Activated CD4-positive, alpha-beta T cell treated with anti-CD3 and anti-CD28 coated beads, Interleukin-2, amount 50 U/mL, for 1 hour (primary cell): ENCODE data around the gene RALGAPA1.
"Not testable (repeated sequence)": the region's sequence is repeated elsewhere in the genome, so short reads cannot be mapped to it uniquely, and the experiment has no call there.

ENCODE experiments used
- DNase-seq: peaks from one replicate; pipeline ENCODE4 v3.0.0-alpha.2; 2020

The RALGAPA1 gene

GRCh38 chr14:35821564-35822411 is 12.7 kb upstream of the RALGAPA1 start:
- no peak for DNase-seq

DNA sequence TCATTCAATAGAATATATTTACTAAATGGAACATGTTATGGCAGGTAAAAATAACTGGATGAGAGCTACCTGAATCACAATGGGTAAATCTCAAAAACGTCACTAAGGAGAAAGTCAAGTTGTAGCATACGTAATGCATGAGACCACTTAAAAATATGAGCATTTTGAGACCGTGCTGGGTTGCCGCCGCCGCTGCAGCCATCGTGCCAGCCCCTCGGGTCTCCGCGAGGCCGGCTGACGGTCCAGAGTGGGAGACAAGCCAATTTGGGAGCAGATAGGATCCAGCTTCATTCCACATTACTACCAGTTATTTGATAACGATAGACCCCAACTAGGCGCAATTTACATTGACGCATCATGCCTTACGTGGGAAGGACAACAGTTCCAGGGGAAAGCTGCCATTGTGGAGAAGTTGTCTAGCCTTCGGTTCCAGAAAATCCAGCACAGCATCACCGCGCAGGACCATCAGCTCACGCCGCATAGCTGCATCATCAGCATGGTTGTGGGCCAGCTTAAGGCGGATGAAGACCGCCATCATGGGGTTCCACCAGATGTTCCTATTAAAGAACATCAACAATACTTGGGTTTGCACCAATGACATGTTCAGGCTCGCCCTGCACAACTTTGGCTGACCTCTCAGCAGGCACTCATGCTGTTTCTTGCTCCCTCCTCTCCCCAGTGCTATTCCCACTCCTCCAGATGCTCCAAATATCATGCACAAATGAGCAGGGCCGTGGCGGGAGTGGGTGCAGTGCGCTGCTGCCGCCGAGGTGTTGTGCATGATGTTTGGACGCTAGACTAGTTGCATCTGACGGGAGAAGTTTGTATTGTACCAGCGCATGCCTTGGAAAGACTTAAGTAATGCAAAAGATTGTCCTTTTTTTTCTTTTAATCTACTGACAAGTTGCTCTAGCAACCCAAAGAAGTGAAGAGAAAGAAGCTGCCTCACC is 10.8 kb upstream of the RALGAPA1 start:
- no peak for DNase-seq

GRCh38 chr14:35818346-35819115 is 9.4 kb upstream of the RALGAPA1 start:
- no peak for DNase-seq

GRCh38 chr14:35814371-35815005 is 5.4 kb upstream of the RALGAPA1 start:
- DNase-seq: peak; percentile 83

DNA sequence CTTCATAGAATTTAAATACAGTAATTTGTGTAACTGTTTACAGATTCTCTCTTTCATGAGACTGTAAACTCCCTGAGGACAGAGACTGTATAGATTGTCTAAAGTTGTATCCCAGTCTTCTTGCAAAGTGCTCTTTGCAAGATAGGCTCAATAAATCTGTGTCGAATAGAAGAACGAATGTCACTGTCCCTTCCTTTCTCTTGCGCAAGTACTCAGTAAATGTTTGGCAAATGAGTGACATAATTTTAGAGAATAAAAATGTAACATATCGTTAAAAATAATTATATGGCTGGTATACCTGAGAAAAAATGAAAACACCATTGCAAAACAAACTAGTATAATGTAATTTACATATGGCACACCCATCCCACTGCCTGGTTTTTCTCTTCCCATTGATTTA is 1.9 kb upstream of the RALGAPA1 start:
- DNase-seq: no peak

- no peak for DNase-seq
Observed at GRCh38 chr14:35809597-35809996, 502 bp upstream of the RALGAPA1 start.

GRCh38 chr14:35808076-35808637 is 938 bp downstream of the RALGAPA1 start:
- DNase-seq: no peak

GRCh38 chr14:35807131-35807961 is 1.7 kb downstream of the RALGAPA1 start:
- no peak for DNase-seq

GRCh38 chr14:35806006-35806907 is 2.8 kb downstream of the RALGAPA1 start:
- DNase-seq: no peak

DNA sequence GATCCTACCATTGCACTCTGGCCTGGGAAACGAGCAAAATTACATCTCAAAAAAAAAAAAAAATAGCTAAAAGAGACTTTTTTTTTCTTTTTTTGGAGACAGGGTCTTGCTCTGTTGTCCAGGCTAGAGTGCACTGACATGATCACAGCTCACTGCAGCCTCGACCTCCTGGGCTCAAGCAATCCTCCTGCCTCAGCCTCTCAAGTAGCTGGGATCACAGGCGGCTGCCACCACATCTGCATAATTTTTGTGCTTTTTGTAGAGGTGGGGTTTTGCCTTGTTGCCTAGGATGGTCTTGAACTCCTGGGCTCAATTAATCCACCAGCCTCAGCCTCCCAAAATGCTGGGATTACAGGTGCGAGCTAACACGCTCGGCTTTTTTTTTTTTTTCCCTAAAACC is 11.3 kb downstream of the RALGAPA1 start:
- no peak for DNase-seq

- no peak for DNase-seq
Observed at GRCh38 chr14:35789651-35790050, 19.4 kb downstream of the RALGAPA1 start.

- no peak for DNase-seq
Observed at GRCh38 chr14:35786856-35787255, 22.2 kb downstream of the RALGAPA1 start.

GRCh38 chr14:35783699-35784098 is 25.4 kb downstream of the RALGAPA1 start:
- DNase-seq: no peak

GRCh38 chr14:35779368-35779767 is 29.7 kb downstream of the RALGAPA1 start:
- DNase-seq: no peak

DNA sequence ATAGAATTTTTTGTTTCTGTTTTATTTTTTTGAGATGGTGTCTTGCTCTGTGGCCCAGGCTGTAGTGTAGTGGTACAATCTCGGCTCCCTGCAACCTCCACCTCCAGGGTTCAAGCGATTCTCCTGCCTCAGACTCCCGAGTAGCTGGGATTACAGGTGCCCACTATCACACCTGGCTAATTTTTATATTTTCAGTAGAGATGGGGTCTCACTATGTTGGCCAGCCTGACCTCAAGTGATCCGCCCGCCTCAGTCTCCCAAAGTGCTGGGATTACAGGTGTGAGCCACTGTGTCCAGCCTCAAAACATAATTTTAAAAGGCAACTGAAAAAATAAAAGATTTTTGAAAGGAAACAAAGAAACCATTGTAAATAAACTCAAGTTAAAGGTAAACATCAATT is 31.5 kb downstream of the RALGAPA1 start:
- DNase-seq: not testable (repeated sequence)

DNA sequence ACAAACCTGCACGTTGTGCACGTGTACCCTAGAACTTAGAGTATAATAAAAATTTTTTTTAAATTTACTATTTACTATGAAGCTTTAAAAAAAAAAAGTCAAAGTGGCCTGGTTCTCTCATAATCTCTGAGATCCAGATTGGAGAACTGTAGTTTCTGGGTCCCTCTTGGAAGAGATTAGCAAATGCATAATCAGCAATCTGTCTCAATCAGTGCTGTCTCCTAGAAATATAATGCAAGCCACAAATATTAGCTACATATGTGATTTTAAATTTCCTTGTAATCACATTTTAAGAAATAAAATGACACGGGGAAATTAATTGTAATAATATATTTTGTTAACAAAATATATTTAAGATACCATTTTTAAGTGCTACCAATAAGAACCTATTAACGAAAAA is 32.3 kb downstream of the RALGAPA1 start:
- no peak for DNase-seq

- not testable (repeated sequence) for DNase-seq
Observed at GRCh38 chr14:35776085-35776484, 33.0 kb downstream of the RALGAPA1 start.

DNA sequence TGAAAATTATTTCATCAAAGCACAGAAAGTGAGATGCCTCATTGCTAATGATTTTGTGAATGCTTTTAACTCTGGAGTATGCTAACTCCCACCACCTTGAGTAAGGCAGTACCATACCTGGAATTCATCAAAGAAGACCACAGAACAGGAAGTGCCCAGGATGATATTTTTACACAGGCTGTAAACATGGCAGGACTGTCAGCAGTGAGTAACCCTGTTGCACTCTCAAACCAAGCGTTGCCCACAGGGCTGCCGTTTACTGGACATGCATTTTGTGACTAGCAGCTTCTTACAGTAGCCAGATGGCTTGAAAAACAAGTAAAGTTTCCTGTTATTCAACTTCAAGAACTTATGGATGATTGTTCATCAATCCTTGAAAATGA is 42.4 kb downstream of the RALGAPA1 start:
- no peak for DNase-seq

- no peak for DNase-seq
Observed at GRCh38 chr14:35766036-35766699, 42.9 kb downstream of the RALGAPA1 start.

DNA sequence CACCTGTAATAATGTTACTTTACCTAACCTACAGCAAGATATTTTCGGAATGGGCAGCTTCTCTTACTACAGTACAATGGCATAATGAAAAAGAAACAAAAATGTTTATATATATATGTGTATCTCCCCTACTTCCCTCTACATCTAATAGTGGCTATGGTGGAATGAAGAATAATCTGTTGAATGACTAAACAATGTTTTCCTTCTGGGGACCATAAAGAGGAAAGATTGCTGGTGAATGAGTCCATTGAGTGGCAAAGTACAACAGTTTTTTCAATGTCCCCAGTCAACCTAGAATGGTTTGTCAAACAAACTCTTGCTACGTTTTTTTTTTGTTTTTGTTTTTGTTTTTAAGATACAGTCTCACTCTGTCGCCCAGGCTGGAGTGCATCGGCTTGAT is 47.2 kb downstream of the RALGAPA1 start:
- DNase-seq: no peak
